H1 (cell line): ENCODE measurements around the gene TUBGCP6. TPM values are rescaled to one million over a fixed set of nuclear protein-coding genes. Genes with fewer than 3 reads are reported as not detected.

Experiments
- ASH2L ChIP-seq: fragments of 200-600, 300-600 bp; sonication (generic); IDR thresholded peaks from one replicate; pipeline ENCODE4 v1.7.1; 2017; ENCODE audit warnings: low read length
- CBX5 ChIP-seq: fragments of 300-800, 300-1000 bp; sonication (generic); IDR thresholded peaks from 2 replicates; pipeline ENCODE4 v1.7.1; 2016; ENCODE audit warnings: antibody characterized with exemption, low read length, low read depth
- CHD7 ChIP-seq: fragments of 300-600 bp; sonication (generic); IDR thresholded peaks from 2 replicates; pipeline ENCODE4 v1.7.1; 2012; ENCODE audit warnings: low read length, moderate library complexity, mild to moderate bottlenecking, inconsistent platforms; ENCODE audit not compliant: insufficient replicate concordance
- CREB1 ChIP-seq: IDR thresholded peaks from 2 replicates; pipeline ENCODE4 v1.6.1; 2012; ENCODE audit warnings: inconsistent platforms
- GTF2F1 ChIP-seq: IDR thresholded peaks from 2 replicates; pipeline ENCODE4 v1.6.1; 2012; ENCODE audit warnings: low read depth, low read length, improper control_type of control experiment, borderline replicate concordance
- KDM4A ChIP-seq: IDR thresholded peaks from one replicate; pipeline ENCODE4 v1.7.1; 2012; ENCODE audit warnings: low read depth, mild to moderate bottlenecking, moderate library complexity, low read length, inconsistent platforms; ENCODE audit not compliant: severe bottlenecking
- NRF1 ChIP-seq: IDR thresholded peaks from 2 replicates; pipeline ENCODE4 v1.6.1; 2011; ENCODE audit warnings: mild to moderate bottlenecking, low read depth, low read length, improper control_type of control experiment
- PHF8 ChIP-seq: fragments of 200-600 bp; sonication (generic); conservative IDR thresholded peaks from 2 replicates; pipeline ENCODE4 v1.7.1; 2012; ENCODE audit warnings: low read depth, mild to moderate bottlenecking, inconsistent platforms, low read length, moderate library complexity
- POU5F1 ChIP-seq: IDR thresholded peaks from 2 replicates; pipeline ENCODE4 v1.6.1; 2011; ENCODE audit warnings: low read depth, mild to moderate bottlenecking, low read length, moderate library complexity
- TBP ChIP-seq: IDR thresholded peaks from 2 replicates; pipeline ENCODE4 v1.6.1; 2011; ENCODE audit warnings: low read depth, low read length, improper control_type of control experiment
- polyA plus RNA-seq, 7 experiments: library from polyadenylated mRNA; depleted of rRNA in 3 of 7; stranded (reverse) in 5 of 7; unstranded in 2 of 7; fragments of >200 nt in 5 of 7; fragments of 200-250 nt in 2 of 7; gene quantifications; 1 replicate in 5 of 7; 2 replicates in 1 of 7; 4 replicates in 1 of 7; pipeline versions ENCODE4 v1.2.1 to v1.2.3, GENCODE V29; 2011 to 2013; ENCODE audit warnings: missing spikeins in 2 of 7, mixed read lengths in 2 of 7
- total RNA-seq: library from RNA; stranded (reverse); fragmentation: NEBNext Ultra II Directional; extraction: Animal tissue kit (Norgen Biotek cat#: 25700); gene quantifications from 2 replicates; pipeline ENCODE4 v1.2.1, GENCODE V29; 2021

The TUBGCP6 gene
- total and polyA plus RNA-seq, 2 of the 8 experiments (the other 6 are each of a cell fraction or from before 2014, with no cell fraction given), result 24.2 to 24.7 TPM

GRCh38 chr22:50244420-50245213 lies at the start of gene TUBGCP6 (continued):
- TF ChIP-seq CHD7 (no peak), GTF2F1 (no peak), POU5F1 (no peak), CREB1 (peak; percentile 100), ASH2L (peak; percentile 96), NRF1 (no peak), TBP (peak; percentile 68; the same call in 1 of the 2 replicates), PHF8 (peak; percentile 85), KDM4A (peak; percentile 99), CBX5 (no peak)
